ENCODE data around the gene PPM1M. TPM values are rescaled to one million over a fixed set of nuclear protein-coding genes. Genes with fewer than 3 reads are reported as not detected.

Gene PPM1M
- total and polyA plus RNA-seq, 2 donors from 2014 or later = 23.2 to 32.5 TPM

DNA sequence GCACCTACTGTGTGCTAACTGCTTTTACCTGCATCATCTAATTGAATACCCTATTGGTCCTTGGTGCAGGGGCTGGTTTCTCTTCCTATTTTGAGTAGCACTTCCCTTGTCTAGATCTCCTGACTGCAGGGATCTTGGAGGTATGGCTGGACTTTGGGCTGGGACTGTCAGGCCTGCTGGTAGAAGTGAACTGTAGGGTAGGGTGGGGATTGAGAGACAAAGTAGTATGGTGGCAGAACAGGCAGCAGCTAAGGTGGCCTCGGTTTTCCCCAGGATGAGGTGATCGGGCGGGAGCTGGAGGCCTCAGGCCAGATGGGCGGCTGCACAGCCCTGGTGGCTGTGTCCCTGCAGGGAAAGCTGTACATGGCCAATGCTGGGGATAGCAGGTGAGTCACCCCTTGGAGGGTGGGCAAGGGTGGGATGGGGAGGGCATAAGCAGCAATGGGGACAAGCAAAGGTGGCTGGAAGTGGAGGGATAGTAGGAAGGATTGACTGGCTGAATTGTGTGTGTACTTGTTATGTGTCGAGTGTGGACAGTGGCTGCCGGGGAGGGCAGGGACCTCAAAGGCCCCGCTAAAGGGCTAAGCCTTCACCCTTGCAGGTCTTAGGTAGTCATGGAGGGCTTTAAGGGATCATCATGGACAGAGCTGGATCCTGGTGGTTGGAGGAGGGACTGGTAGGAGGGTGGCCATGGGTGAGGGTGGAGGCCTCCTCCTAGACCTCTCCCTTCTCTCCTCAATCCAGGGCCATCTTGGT is 2.0 kb downstream of the PPM1M start:
- intact Hi-C loops (cut with DNase I) = no loop called here
- H3K27ac ChIP-seq (ENCODE audit: low read depth in 2 of 2, low read length in 2 of 2) = no peak overlapping the region
- H3K9ac ChIP-seq (ENCODE audit: low read length in 3 of 3) = no peak overlapping the region
- no peak for TF ChIP-seq CTCF (IDR thresholded peaks at IDR 0.05; ENCODE audit: borderline replicate concordance, extremely low read depth, insufficient read depth)
- peaks cover 0 to 9% (median 0%) of the 10 kb centered on the region in 3 donors for H3K36me3 ChIP-seq (ENCODE audit: control insufficient read depth in 2 of 3, insufficient read depth in 3 of 3, low read length in 3 of 3)
- no peaks in the 10 kb centered on the region for H3K27me3 ChIP-seq (ENCODE audit: control insufficient read depth, insufficient read depth, low read length)
- H3K9me3 ChIP-seq (ENCODE audit: control insufficient read depth in 2 of 3, insufficient read depth in 1 of 3, low read length in 3 of 3) = no peaks in the 10 kb centered on the region
- H3K4me1 ChIP-seq (ENCODE audit: control insufficient read depth in 2 of 3, insufficient read depth in 2 of 3, low read depth in 1 of 3, low read length in 3 of 3) = peaks cover 0 to 8% (median 0%) of the 10 kb centered on the region in 3 donors
- no peak for FAIRE-seq
- DNase-seq = peak in 1 of 5 donors; percentile 66
- no peak overlapping the region for H3K4me3 ChIP-seq (ENCODE audit: low read length in 3 of 3)

GRCh38 chr3:52248165-52248541 is 2.6 kb downstream of the PPM1M start:
- H3K36me3 ChIP-seq (ENCODE audit: control insufficient read depth in 2 of 3, insufficient read depth in 3 of 3, low read length in 3 of 3) = peaks cover 0 to 9% (median 0%) of the 10 kb centered on the region in 3 donors

DNA sequence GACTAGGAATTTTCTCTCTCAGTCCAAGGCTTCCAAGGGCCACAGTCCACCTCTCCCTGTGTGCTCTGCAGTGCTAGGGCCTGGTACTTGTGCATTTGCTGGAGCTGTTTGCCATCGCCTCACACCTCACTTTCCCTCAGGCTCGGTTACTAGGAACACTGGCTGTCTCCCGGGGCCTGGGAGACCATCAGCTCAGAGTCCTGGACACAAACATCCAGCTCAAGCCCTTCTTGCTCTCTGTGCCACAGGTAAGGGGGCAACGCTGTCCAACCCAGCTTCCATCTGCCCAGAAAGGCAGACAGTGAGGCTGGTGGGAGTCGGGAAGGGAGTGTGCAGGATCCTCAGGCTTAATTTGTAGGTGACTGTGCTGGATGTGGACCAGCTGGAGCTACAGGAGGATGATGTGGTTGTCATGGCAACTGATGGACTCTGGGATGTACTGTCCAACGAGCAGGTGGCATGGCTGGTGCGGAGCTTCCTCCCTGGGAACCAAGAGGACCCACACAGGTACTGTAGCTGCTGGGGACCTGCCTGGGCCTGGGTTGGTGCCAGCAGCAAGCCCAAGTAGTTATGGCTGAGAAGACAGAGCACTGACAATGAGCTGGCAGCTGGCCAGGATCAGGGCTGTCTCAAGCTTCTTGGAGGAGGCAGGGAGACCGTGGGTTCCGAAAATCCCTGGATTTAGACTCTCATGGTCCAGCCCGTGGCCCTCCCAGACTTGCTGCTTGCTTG is 3.4 kb downstream of the PPM1M start:
- intact Hi-C loops (cut with DNase I) = no loop called here
- H3K36me3 ChIP-seq (ENCODE audit: control insufficient read depth in 2 of 3, insufficient read depth in 3 of 3, low read length in 3 of 3) = peaks cover 0 to 9% (median 5%) of the 10 kb centered on the region in 3 donors

More at GRCh38 chr3:52248165-52248541, 2.6 kb downstream of the PPM1M start:
- H3K4me1 ChIP-seq (ENCODE audit: control insufficient read depth in 2 of 3, insufficient read depth in 2 of 3, low read depth in 1 of 3, low read length in 3 of 3) = peaks cover 0 to 10% (median under 1%) of the 10 kb centered on the region in 3 donors
- no peak overlapping the region for H3K27ac ChIP-seq (ENCODE audit: low read depth in 2 of 2, low read length in 2 of 2)
- H3K9me3 ChIP-seq (ENCODE audit: control insufficient read depth in 2 of 3, insufficient read depth in 1 of 3, low read length in 3 of 3) = no peaks in the 10 kb centered on the region
- DNase-seq (peak in 1 of 5 donors; percentile 54), FAIRE-seq (no peak)
- no peak overlapping the region for H3K9ac ChIP-seq (ENCODE audit: low read length in 3 of 3)
- H3K27me3 ChIP-seq (ENCODE audit: control insufficient read depth, insufficient read depth, low read length) = no peaks in the 10 kb centered on the region
- H3K4me3 ChIP-seq (ENCODE audit: low read length in 3 of 3) = no peak overlapping the region
- intact Hi-C loops (cut with DNase I) = no loop called here
- no peak for TF ChIP-seq CTCF (IDR thresholded peaks at IDR 0.05; ENCODE audit: borderline replicate concordance, extremely low read depth, insufficient read depth)

More for the DNA sequence above, 3.4 kb downstream of the PPM1M start:
- FAIRE-seq (no peak), DNase-seq (peak in 2 of 5 donors; percentile 47 to 80)
- H3K27me3 ChIP-seq (ENCODE audit: control insufficient read depth, insufficient read depth, low read length) = no peaks in the 10 kb centered on the region
- TF ChIP-seq CTCF (IDR thresholded peaks at IDR 0.05; ENCODE audit: borderline replicate concordance, extremely low read depth, insufficient read depth) = no peak
- H3K27ac ChIP-seq (ENCODE audit: low read depth in 2 of 2, low read length in 2 of 2) = no peak overlapping the region
- H3K4me1 ChIP-seq (ENCODE audit: control insufficient read depth in 2 of 3, insufficient read depth in 2 of 3, low read depth in 1 of 3, low read length in 3 of 3) = peaks cover 0 to 18% (median 6%) of the 10 kb centered on the region in 3 donors
- no peak overlapping the region for H3K4me3 ChIP-seq (ENCODE audit: low read length in 3 of 3)
- H3K9ac ChIP-seq (ENCODE audit: low read length in 3 of 3) = no peak overlapping the region
- H3K9me3 ChIP-seq (ENCODE audit: control insufficient read depth in 2 of 3, insufficient read depth in 1 of 3, low read length in 3 of 3) = no peaks in the 10 kb centered on the region
